ENCODE results near the gene C16orf87.

- no peak for TF ChIP-seq CTCF (IDR thresholded peaks at IDR 0.05; ENCODE audit: insufficient read depth, low read length)
- TF ChIP-seq GABPA (IDR thresholded peaks at IDR 0.05; ENCODE audit: low read depth), result no peak
- TF ChIP-seq REST (IDR thresholded peaks at IDR 0.05; ENCODE audit: insufficient replicate concordance, low read depth), result no peak
- no peak for TF ChIP-seq POLR2AphosphoS5 (IDR thresholded peaks at IDR 0.05; ENCODE audit: low read depth)
- no peak for TF ChIP-seq SPI1 (IDR thresholded peaks at IDR 0.05; ENCODE audit: borderline replicate concordance, low read depth)
Measured at GRCh38 chr16:46848768-46849764, 18.1 kb upstream of the C16orf87 start.

Data from HL-60 (cell line).